GM21737 (cell line): Measurements from ENCODE around the gene SMAD3.
A peak's percentile ranks its signal among the peaks of the same experiment; 100 is the strongest.
"Not testable (repeated sequence)": the region's sequence is repeated elsewhere in the genome, so short reads cannot be mapped to it uniquely, and the experiment has no call there.

Source experiments
- ATAC-seq: cut with Tn5 transposase; IDR thresholded peaks from one replicate; pipeline ENCODE4 v1.9.1; 2021; ENCODE audit warnings: mild to moderate bottlenecking, moderate library complexity; ENCODE audit not compliant: unreplicated experiment

Gene SMAD3

DNA sequence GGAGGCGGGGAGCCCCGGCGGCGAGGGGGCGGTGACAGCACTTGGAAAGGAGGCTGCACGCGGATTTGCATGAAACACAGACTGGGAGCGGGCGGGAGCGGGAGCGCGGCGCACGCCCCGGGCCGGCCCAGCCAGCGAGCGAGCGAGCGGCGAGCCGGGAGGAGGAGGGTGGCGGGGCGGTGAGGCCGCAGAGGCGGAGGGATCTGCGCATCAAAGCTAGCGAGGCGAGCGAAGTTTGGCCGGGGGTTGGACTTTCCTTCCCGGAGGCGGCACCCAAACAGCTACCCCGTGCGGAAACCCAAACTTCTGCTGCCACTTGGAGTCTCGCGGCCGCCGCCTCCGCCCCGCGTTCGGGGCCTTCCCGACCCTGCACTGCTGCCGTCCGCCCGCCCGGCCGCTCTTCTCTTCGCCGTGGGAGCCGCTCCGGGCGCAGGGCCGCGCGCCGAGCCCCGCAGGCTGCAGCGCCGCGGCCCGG, at the start of gene SMAD3:
Gene SMAD3 (plus strand): TSS at position 72 of the 475 bp plus-strand sequence. CDS start 553 bp downstream, outside the sequence.
- ATAC-seq, result peak; percentile 59

GRCh38 chr15:67017311-67017710, 48.1 kb upstream of the SMAD3 start:
- ATAC-seq, result no peak

DNA sequence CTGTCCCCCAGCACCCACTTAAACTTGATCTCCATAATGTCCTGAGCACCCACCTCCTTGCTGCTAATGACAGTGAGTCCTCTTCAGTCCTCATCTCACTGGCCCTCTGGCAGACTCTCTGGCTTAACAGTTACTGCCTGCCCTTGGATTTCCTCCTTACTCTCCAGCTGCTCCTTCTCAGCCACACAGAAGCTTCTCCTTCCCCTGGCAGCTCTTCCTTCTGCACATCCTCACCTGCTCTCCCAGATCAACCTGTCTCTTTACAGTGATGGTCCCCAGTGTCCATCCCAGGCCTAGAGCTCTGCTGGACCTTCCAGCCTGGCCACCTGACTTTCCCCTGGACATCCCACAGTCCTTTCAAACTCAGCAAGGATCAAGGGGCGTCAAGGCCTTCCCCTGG, 47.4 kb upstream of the SMAD3 start:
- no peak for ATAC-seq

DNA sequence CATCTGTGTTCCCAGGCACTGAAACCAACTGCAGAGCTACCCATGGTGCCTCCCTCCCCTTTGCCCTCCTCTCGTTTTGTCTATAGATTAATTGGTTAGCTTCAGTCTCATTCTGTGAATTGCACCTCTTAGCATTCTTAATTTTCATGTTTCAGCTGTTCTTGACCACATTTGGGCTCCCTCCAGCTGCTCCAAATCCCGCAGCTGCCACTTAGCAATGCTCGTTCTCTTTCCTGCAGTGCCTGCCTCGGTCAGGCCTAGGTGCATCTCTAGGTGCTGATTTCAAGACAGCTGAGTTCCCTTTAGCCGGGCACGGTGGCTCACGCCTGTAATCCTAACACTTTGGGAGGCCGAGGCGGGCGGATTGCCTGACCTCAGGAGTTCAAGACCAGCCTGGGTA, 47.0 kb upstream of the SMAD3 start:
- no peak for ATAC-seq

- ATAC-seq, result no peak
These were observed 46.3 kb upstream of the SMAD3 start for GRCh38 chr15:67019069-67019468.

DNA sequence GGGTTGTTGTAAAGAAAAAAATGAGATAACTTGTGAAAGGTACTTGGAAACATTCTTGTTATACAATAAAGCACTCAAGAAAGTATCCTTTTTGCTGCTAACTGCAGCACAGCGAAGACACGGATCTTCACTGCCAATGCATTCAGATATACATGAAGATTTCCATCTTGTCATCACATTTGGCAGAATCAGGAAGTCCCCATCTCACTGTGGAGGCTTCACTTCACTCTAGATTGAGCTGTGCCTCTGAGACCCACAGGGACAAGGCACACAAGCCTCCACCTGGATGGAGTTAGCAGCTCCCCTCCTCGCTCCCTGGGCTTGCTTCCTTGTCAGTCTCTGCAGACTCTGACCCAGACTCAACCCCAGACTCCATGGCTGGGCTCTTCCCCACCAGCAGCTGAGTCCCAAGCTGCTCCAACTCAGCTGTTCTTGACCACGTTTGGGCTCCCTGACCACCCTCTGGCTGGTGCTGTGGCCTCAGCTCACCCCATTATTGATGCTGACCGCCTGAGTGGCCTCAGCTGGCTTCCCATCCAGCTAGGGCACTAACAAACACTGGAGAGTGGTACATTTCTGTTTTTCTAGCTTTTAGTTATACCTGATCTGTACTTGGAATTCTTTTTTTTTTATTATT, 45.4 kb upstream of the SMAD3 start:
- ATAC-seq, result no peak

DNA sequence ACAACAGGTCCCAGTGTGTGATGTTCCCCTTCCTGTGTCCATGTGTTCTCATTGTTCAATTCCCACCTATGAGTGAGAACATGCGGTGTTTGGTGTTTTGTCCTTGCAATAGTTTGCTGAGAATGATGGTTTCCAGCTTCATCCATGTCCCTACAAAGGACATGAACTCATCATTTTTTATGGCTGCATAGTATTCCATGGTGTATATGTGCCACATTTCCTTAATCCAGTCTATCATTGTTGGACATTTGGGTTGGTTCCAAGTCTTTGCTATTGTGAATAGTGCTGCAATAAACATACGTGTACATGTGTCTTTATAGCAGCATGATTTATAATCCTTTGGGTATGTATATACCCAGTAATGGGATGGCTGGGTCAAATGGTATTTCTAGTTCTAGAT, 44.7 kb upstream of the SMAD3 start:
- not testable (repeated sequence) for ATAC-seq

DNA sequence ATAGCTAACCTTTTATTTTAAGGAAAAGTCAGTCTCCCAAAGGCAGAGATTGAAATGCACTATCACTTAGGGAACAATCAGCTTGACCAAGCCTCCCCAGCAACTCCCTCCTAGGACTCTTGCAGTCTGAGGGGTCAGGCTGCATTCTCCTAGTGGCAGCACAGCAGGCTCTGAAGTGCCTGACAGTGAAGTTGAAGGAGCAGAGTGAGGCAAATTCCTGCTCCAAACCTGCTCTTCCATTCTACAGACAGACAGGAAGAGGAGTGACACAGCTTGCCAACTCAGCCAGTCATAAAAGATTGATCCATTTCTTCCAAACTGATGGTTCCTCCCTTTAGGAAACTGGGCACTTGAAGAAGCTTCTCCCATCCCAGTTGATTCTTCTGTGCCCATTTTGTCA, 43.9 kb upstream of the SMAD3 start:
- ATAC-seq, result no peak

DNA sequence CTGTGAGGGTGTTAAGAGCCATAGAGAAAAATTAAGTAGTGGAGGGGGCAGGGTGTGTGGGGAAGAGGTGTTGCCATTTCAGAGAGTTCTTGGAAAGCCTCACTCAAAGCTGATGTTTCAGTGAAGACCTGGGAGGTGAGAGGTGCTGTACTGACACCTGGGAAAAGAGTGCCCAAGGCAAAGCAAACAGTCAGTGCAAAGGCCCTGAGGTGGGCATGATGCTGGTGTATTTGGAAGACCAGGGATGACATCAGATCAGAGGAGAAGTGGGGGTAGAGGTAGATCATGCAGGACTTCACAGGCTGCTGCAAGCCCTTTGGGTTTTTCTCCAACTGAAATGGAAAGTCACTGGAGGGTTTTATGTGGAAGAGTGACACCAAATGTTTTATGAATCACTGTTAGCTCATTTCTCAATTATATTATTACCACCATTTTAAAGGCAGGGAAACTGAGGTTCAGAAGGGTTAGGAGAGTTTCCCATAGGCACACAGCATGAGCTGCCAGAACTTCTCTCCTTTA, 42.8 kb upstream of the SMAD3 start:
- no peak for ATAC-seq

DNA sequence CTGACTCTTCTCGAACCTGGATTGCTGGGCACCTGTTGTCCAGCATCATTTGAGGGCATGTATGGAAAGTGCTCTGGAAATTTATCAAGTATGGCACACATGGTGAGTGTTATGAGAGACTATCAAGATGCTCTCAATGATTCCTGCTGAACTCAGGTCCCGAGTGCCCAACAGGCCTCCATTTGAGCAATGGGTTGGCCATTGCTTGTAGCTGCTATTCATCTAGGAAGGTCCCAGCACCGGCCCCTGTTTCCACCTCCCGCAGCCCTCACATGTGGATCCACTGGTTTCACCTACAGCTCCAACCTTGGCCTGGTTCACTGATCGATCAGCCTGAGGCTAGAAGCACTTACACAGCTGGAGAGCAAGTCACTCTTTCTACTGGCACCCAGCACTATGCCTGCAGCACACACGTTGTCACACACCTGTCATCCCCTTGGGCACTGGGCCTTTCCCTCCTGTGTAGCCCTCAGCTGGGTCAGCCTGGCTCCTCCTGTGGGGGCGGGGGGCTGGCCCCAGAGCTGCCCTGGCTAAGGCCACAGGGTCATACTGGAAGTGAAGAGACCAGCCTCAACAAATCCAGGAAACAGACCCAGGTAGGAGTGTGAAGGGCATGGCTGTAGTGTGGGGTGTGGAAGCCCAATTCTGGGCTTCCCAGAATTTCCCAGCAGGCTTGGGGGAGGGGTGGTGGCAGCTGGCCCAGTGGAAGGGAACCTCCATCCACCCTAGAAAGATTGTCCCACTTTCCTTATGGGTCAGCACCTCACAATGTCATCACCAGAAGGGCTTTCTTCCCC, 41.7 kb upstream of the SMAD3 start:
- no peak for ATAC-seq

DNA sequence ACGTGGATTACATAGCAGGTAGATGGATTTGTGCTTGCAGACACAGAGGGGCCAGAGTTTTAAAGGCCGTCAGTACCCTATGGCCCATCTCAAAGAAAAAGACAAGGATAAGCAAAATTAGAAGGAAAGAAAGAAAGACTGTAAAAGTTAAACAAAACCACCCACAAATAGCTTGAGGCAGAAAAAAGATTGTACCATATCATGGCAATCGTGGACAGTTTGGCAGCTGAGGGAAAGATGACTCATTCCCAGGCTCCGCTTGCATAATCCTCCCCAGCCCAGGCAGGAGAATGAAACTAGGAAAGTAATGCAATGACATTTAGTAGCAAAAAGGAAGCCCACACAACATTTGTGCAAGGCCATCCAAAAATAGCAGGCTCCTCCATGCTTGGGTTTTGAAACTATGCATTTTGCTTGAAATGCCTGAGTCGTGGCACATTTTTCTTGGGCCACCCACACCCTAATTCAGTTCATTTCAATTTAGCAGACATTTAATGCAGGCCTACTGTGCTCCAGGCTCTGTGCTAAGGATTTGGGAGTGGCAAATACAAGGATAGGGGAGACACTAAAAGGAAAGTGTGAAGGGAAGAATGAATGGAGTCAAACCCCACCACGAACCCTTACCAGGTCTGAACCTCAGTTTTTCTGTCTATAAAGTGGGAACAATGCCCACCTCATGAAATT, 40.9 kb upstream of the SMAD3 start:
- no peak for ATAC-seq

- ATAC-seq, result no peak
These were observed 40.4 kb upstream of the SMAD3 start for GRCh38 chr15:67024998-67025368.

DNA sequence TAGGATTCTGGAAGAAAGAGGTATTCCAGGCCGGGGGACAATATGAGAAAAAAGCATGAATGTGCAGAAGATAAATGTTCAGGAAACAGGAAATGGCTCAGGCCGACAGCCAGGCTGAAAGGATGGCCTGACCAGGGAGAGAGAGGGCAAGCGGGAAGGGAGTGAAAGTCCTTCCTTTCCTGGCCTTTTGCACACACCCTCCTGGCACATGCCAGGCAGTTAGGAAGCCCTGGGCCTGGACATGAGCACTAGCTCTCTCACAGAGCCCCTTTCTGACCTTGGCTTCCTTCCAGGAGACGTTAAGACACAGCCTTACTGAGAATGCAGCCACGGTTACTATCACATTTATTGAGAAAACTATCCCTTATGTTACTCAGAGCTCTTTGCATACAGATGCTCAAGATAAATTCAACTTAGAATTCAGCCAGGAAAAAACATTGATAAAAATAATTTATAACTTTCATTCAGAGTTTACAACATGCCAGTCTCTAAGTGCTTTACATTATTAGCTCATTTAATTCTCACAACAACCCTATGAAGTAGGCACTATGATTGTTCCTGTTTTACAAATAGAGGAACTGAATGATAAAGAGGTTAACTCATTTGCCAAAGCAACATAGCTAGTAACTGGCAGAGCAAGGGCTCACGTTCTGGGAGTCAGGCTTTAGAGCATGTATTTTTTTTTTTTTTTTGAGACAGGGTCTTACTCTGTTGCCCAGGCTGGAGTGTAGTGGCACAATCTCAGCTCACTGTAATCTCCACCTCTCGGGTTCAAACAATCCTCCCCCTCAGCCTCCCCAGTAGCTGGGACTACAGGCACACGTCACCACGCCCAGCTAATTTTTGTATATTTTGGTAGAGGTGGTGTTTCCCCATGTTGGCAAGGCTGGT, 39.4 kb upstream of the SMAD3 start:
- ATAC-seq, result no peak

GRCh38 chr15:67026610-67026967, 38.8 kb upstream of the SMAD3 start:
- ATAC-seq, result no peak

GRCh38 chr15:67028440-67028839, 37.0 kb upstream of the SMAD3 start:
- not testable (repeated sequence) for ATAC-seq

GRCh38 chr15:67030036-67030762, 35.2 kb upstream of the SMAD3 start:
- no peak for ATAC-seq

GRCh38 chr15:67031331-67031730, 34.1 kb upstream of the SMAD3 start:
- no peak for ATAC-seq

- ATAC-seq, result no peak
These were observed 32.8 kb upstream of the SMAD3 start for GRCh38 chr15:67032608-67033007.

DNA sequence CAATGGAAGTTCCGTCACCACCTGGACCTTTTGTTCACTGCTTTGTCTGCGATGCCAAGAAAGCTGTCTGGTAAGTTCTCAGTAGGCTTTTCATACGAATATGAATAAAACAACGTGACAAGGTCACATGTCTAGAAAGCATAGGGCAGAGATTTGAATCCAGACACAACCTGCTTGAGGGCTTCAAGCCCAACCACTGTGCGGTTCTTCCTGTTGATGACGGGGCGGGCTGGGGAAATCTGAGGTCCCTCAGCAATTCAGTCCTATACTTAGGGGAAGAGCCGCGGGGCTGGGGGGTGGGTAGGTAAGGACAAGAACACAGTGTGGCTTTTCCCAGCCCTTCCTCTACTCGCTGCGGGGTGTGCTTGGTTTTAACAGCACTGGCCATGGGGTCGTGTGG, 32.4 kb upstream of the SMAD3 start:
- ATAC-seq, result no peak

GRCh38 chr15:67033571-67034044, 31.8 kb upstream of the SMAD3 start:
- ATAC-seq, result no peak
